ENCODE data around the gene UNC45A.
A peak's percentile ranks its signal among the peaks of the same experiment; 100 is the strongest.
"Not testable (repeated sequence)": the region's sequence is repeated elsewhere in the genome, so short reads cannot be mapped to it uniquely, and the experiment has no call there.

Gene UNC45A, protein sequence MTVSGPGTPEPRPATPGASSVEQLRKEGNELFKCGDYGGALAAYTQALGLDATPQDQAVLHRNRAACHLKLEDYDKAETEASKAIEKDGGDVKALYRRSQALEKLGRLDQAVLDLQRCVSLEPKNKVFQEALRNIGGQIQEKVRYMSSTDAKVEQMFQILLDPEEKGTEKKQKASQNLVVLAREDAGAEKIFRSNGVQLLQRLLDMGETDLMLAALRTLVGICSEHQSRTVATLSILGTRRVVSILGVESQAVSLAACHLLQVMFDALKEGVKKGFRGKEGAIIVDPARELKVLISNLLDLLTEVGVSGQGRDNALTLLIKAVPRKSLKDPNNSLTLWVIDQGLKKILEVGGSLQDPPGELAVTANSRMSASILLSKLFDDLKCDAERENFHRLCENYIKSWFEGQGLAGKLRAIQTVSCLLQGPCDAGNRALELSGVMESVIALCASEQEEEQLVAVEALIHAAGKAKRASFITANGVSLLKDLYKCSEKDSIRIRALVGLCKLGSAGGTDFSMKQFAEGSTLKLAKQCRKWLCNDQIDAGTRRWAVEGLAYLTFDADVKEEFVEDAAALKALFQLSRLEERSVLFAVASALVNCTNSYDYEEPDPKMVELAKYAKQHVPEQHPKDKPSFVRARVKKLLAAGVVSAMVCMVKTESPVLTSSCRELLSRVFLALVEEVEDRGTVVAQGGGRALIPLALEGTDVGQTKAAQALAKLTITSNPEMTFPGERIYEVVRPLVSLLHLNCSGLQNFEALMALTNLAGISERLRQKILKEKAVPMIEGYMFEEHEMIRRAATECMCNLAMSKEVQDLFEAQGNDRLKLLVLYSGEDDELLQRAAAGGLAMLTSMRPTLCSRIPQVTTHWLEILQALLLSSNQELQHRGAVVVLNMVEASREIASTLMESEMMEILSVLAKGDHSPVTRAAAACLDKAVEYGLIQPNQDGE

DNA sequence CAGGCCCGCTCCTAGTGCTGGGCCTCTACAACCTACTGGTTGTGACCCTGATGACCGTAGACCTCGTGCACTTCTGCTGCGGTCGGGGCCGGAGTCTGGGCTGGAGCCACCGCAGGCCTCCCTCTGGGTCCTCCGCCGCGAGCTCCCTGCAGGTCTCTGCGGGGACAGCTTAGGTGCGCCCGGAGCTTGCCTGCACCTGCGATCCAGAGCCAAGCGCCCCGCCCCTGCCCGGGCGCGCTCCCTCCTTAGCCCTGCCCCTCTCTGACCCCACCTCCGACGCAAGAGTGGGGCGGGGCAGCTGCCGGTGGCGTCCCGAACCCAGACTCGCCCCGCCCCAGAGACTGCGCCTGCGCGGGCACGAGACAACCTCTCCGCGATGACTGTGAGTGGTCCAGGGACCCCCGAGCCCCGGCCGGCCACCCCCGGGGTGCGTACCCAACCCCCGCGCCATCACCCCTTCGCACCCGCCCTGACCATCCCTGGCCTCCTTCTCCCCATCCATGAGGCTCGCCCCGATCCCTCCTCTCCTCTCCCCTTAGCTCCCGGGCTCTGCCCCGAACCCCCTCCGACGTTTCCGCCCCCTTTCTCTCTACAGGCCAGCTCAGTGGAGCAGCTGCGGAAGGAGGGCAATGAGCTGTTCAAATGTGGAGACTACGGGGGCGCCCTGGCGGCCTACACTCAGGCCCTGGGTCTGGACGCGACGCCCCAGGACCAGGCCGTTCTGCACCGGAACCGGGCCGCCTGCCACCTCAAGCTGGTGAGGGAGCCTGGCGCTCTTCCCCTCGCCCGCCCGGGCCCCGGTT, at the start of gene UNC45A:
Gene UNC45A, plus strand, starts transcription at position 337 of the 803 bp plus-strand sequence. Its CDS starts 40 bp downstream, at position 377.
- DNase-seq: peak; percentile 93

DNA sequence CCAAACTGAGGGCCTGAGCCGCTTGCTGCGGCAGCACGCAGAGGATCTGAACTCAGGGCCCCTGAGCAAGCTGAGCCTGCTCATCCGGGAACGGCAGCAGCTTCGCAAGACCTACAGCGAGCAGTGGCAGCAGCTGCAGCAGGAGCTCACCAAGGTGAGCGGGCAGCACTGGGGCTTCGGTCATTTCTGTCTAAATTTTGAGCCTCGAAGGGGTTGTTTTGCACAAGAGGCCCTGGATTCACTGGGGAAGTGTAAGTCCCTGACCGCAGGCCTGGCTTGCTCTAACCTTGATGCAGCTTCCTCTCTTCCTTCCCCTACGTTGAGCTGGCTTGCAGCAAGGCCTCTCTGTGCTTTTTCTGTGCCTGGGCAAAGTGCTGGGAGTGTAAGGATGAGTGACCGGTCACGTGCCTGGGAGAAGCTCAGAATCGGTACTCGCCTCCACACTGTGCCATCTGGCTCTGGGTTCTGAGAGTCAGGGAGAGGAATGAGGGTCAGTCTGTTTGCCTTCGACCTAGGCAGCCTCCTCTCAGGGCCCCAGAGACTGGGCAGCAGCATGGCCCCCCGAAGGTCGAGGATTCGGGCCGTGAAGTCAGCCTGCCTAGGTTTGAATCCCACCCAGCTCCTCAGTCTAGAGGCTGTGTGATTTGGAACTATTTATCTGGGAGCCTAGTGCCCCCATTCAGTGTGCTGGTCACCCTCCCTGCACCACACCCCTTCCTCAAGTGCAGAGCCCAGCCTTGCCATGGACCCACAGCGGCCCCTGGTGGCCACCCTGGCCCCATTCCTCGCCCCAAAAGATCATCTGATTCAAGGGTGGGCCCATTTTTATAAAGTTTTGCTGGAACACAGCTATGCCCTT, 49.4 kb upstream of the UNC45A start:
- peak; percentile 46 for DNase-seq

DNA sequence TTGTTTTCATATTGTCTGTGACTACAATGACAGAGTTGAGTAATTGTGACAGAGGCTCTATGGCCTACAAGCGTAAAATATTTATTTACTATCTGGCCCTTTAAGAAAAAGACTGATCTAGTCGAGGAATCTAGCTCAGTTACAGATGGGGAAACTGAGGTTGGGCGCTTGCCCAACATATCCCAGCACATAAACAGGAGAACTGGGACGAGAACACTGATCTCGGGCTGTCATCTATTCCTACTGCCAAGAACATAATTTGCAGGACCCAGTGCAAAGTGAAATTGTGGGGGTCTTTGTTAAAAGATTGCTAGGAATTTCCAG, 48.8 kb upstream of the UNC45A start:
- no peak for DNase-seq

DNA sequence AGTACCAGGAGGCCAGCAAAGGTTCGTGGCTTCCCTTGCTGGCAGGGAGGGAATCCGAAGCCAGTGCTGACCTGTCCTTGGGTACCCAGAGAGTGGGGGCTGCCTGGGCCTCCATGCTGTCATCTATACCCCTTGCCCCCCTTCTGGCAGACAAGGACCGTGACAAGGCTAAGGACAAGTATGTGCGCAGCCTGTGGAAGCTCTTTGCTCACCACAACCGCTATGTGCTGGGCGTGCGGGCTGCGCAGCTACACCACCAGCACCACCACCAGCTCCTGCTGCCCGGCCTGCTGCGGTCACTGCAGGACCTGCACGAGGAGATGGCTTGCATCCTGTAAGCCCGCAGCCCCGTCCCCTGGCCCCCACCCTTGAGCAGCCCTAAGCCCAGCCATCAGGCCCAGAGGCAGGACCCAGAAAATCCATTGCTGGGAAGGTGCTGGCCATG, 48.0 kb upstream of the UNC45A start:
- DNase-seq: no peak

DNA sequence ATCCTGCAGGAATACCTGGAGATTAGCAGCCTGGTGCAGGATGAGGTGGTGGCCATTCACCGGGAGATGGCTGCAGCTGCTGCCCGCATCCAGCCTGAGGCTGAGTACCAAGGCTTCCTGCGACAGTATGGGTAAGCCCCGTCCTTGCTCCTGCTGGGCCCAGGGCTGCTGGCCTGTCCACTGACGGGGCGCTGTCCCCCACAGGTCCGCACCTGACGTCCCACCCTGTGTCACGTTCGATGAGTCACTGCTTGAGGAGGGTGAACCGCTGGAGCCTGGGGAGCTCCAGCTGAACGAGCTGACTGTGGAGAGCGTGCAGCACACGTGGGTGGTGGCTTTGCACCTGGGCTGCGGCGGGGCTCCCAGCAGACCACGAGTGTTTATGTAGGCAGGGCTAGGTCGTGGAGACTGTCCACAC, 45.8 kb upstream of the UNC45A start:
- no peak for DNase-seq

DNA sequence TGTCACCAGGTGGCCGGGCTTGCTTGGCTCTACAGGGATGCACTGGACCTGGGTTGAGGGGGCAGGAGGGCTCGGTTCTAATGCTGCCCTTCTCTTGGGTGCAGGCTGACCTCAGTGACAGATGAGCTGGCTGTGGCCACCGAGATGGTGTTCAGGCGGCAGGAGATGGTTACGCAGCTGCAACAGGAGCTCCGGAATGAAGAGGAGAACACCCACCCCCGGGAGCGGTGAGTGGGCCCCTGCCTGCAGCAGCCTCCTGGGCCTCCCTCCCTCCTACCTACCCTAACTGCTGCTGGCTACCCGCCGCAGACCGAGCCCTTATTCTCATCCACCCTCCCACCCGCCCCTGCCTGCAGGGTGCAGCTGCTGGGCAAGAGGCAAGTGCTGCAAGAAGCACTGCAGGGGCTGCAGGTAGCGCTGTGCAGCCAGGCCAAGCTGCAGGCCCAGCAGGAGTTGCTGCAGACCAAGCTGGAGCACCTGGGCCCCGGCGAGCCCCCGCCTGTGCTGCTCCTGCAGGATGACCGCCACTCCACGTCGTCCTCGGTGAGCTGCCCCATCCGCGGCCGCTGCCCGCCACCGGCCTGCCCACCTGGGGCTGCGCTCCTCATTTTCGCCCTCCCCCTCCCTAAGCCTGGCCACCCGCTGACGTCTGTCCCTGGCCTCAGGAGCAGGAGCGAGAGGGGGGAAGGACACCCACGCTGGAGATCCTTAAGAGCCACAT, 45.2 kb upstream of the UNC45A start:
- DNase-seq: no peak

DNA sequence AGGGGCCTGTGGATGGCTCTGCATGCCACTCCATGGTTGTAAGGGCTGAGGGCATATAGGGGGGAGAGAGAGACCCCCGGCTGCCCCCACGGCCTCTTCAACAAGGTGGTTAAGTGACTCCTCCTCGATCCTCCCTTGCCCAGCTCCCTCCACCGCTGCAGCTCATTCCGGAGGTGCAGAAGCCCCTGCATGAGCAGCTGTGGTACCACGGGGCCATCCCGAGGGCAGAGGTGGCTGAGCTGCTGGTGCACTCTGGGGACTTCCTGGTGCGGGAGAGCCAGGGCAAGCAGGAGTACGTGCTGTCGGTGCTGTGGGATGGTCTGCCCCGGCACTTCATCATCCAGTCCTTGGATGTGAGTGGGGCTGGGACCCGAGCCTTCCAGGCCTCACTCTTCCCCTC, 44.2 kb upstream of the UNC45A start:
- no peak for DNase-seq

DNA sequence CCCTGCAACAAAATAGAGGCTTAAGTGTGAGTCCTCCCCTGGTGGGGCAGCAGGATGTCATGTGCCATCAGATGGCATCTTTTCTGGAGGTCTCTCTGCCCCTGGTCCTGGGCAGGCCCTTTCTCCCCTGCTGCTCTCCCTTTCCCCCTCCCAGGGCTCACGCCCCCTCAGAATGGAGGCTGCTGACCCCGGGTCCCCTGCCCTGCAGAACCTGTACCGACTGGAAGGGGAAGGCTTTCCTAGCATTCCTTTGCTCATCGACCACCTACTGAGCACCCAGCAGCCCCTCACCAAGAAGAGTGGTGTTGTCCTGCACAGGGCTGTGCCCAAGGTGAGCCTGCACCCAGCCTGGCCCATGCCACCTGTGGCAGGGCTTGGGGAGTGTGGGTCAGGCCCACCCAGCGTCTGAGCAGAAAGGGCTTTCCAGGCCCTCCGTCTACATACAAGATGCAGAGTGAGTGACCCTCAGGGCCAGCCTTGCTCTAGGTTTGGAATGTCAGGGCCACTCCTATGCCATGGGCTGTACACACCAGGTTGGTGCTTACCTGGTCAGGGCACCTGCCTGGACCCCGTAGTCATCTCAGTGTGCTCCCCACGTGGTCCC, 43.6 kb upstream of the UNC45A start:
- DNase-seq: no peak

DNA sequence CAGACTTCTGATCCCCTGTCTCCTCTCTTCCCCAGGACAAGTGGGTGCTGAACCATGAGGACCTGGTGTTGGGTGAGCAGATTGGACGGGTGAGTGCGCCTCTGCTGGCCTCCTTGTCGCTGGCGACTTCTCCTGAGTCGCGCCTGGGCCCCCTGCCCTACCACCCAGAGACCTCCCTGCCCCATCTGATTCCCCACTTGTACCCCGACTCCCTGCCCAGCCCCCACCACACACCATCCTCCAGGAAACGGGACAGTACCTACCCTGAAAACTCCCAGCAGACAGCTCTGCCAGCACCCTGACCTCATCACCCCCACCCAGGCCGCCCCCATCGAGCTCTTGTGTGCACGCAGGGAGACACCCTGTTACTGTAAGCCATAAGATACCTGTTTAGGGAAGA, 43.1 kb upstream of the UNC45A start:
- DNase-seq: no peak

DNA sequence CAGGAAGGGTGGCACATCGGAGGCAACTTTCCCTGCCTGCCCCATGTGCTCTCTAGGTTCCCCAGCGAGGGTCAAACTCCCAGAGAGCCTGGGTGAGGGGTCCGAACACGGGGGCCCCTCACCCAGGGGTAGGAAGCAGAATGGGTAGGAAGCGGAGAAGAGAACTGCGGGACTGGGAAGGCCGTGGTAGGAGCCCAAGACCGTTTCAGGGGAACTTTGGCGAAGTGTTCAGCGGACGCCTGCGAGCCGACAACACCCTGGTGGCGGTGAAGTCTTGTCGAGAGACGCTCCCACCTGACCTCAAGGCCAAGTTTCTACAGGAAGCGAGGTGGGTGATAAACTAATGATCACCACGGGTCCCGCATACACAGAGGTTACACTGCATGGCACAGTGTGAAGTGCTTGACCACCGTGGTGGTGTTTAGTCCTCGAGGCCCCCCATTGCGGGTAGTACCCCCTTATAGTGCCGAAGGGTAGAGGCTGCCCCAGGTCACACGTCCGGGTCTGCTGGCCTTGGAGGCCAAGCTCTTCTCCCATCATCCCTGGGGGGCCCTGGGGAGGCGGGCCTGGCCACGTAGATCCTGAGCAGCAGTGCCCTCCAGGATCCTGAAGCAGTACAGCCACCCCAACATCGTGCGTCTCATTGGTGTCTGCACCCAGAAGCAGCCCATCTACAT, 42.4 kb upstream of the UNC45A start:
- no peak for DNase-seq

DNA sequence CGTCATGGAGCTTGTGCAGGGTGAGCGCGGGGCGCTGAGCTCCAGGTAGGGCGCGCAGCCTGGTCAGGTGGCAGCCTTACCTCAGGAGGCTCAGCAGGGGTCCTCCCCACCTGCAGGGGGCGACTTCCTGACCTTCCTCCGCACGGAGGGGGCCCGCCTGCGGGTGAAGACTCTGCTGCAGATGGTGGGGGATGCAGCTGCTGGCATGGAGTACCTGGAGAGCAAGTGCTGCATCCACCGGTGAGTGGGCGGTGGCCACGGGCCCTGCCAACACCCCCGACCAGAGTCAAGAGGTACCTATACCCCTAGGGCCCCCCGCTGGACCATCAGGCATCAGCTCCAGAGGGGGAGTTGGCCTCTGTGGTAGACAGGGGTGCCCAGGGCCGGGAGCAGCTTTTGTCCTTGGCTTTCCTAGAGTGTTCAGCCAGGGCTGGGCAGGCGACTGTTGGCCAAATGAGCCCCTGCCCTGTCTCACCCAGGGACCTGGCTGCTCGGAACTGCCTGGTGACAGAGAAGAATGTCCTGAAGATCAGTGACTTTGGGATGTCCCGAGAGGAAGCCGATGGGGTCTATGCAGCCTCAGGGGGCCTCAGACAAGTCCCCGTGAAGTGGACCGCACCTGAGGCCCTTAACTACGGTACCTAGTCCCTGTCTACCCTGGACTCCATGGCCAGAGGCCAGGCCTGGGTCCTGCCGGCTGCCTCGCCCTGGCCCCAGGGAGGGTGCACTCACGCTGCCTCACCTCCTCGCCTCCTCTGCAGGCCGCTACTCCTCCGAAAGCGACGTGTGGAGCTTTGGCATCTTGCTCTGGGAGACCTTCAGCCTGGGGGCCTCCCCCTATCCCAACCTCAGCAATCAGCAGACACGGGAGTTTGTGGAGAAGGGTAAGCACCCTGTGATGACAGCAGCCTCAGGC, 41.7 kb upstream of the UNC45A start:
- DNase-seq: no peak

DNA sequence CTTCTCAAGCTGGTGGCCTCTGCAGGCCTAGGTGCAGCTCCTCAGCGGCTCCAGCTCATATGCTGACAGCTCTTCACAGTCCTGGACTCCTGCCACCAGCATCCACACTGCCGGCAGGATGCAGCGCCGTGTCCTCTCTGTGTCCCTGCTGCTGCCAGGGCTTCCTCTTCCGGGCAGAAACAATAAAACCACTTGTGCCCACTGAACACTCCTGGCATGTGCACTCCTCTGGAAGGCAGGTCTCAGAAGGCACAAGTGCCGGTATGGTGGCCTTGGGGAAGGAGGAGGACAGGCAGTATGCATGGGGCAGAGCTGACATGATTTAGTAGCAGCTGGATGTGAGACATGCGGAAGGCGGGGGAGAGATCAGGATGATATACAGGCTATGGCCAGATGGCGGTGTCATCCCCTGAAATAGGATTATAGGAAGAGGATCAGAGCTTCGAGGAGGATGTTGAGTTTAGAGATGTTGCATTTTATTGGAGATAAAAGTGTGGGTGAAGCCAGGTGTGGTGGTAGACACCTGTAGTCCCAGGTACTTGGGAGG, 39.4 kb upstream of the UNC45A start:
- DNase-seq: peak; percentile 57

DNA sequence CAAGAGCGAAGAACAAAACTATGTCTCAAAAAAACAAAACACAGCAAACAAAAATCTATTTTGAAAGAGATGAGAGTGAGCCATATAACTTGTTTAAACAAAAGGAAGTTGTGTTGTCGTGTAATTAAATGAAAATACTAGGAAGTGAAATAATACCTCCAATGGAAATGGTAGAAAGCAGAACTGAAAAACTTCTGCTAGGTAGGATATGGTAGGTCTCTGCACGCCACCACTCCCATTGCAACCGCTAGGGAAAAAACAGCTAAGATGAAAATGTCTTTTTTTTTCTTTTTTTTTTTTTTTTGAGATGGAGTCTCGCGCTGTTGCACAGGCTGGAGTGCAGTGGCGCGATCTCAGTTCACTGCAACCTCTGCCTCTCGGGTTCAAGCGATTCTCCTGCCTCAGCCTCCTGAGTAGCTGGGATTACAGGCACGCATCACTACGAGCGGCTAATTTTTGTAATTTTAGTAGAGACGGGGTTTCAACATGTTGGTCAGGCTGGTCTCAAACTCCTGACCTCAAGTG, 37.9 kb upstream of the UNC45A start:
- not testable (repeated sequence) for DNase-seq

DNA sequence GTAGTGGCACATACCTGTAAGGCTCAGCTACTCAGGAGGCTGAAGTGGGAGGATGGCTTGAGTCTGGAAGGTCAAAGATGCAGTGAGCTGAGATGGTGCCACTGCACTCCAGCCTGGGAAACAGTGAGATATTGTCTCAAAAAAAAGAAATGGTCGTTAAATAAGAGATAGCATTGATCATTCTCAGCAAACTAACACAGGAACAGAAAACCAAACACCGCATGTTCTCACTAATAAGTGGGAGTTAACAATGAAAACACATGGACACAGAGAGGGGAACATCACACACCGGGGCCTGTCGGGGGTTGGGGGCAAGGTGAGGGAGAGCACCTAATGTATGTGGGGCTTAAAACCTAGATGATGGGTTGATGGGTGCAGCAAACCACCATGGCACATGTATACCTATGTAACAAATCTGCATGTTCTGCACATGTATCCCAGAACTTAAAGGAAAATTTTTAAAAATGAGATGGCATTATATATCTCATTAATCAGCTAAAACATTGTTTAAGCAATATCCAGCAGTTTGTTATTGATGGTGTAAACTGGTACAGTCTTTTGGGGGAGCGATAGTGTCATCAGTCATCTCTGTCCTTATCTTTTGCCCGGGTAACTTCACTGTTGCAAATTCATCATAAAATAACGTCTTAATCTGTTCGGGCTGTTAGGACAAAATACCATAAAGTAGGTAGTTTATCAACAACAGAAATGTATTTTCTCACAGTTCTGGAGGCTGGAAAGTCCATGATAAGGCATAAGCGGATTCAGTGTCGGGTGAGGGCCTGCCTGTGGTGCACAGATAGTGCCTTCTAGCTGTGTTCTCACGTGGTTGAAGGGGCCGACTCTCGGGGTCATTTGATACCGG, 33.7 kb upstream of the UNC45A start:
- no peak for DNase-seq

DNA sequence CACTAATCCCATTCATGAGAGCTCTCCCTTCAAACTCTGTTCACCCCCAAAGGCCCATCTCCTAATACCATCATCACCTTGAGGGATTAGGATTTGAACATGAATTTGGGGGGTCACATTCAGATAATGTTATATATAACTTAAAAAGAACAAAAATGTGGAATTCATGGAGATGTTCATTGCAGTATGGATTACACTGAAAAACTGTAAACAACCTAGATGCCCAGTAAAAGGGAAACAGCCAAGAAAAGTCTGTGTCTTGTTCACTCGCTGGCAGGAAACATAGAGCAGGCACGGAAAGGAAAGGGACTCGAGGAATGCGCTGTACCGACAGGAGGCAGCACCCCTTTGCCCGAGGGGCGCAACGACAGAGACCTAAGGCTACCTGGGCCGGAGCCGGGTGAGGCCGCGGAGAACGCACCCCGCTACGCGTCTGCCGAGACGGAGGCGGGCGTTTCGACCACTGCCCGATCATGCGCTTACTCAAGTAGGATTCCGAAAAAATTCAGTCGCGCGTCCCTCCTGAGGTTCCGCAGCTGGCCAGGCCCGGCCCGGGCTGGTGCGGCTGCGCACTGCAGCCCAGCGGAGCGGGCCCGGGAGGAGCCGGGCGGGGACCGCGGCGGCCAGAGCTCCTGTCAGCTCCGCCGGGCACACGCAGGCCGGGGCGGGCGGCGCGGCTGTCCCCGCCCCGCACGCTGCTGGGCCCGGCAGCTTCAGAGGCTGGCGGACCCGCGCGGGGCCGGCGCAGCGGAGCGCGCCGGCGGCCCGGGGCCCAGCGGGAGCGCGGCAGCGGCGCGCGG, 32.8 kb upstream of the UNC45A start:
- DNase-seq: peak; percentile 87

DNA sequence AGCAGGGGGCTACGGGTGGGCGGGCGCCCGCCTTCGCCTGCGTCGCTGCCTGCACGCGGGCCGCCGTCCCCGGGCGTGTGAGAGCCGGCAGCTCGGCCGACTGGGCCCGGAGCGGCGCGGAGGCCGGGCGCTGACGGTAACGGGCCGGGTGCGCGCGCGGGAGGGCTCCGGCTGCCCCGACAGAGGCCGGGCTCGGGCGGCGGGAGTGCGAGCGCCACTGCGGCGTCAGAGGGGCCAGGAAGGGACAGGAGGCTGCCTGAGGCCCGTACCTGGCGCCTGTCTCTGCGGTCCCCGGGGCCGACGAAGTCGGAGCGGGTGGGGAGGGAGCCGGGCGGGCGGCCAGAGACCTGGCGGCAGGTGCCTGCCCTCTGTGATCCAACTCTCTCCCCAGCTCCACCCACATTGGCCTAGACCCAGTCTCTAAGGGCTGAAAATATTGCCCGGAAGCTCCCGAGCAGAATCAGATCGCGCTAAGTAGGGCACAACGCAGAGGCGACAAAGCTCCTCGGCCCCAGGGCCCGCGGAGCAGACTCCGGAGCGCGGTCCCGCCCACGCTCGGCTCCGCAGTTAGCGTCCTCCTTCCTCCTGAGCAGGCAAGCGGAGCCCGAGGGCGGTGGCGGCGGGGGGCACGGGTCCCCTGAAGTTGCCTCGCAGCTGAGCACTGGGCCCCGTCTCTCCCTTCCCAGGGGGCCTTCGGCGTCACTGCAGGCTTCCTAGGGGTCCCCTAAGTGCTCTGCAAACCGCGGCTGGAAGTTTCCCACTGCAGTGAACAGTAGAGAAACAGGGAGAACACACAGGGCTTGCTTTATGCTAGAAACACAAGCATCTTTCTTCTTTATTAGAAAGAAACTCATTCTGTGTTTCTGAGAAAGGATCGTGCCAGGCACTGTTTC, 32.0 kb upstream of the UNC45A start, which contains the start of gene MAN2A2:
Gene MAN2A2, plus strand, starts transcription at position 463 of the 893 bp plus-strand sequence. CDS start 906 bp downstream, outside the sequence.
- peak; percentile 58 for DNase-seq

All from NCI-H2171 treated with DMSO at 0.1 percent for 48 hours (cell line).